ENCODE results near the gene TLL2. TPM values are rescaled to one million over a fixed set of nuclear protein-coding genes. Genes with fewer than 3 reads are reported as not detected.

The TLL2 gene
- polyA plus RNA-seq, 2 of the 4 experiments (the other 2 are of a cell fraction), result 0.08 to 0.13 TPM

DNA sequence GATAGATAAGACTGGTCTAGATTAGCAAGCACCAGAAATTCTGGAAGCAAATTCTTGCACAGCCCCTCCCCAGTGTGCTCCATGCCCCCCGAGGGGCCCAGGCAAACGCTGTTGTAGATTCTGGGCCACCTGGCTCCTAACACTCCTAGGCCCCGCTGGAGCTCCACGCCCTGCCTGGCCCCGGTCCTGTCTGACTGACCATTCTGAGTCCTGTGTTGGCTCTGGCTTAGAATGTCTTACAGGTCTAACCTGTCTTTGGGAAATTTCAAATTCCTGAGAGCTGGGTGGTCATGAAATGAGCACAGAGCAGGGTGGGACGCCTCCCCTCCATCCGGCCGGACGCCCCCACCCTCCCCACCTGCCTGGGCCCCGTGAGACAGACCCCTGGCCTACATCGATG, 142.4 kb downstream of the TLL2 start:
- TF ChIP-seq RNF2 (IDR thresholded peaks at IDR 0.05; ENCODE audit: borderline replicate concordance, low read depth) (no peak), RARB (CRISPR knock-in tag; IDR thresholded peaks at IDR 0.05) (no peak), KDM5A (IDR thresholded peaks at IDR 0.05) (no peak), HOXB13 (CRISPR knock-in tag; IDR thresholded peaks at IDR 0.05; ENCODE audit: low read depth) (no peak), ZNF302 (CRISPR knock-in tag; IDR thresholded peaks at IDR 0.05) (no peak), RCOR1 (IDR thresholded peaks at IDR 0.05; ENCODE audit: low read depth, low read length) (no peak), POLR2AphosphoS2 (conservative IDR thresholded peaks at IDR 0.05; ENCODE audit: low read length) (no peak), CHD2 (IDR thresholded peaks at IDR 0.05; ENCODE audit: low read length, partially characterized antibody) (no peak)
- TF ChIP-seq, protein P1, sequence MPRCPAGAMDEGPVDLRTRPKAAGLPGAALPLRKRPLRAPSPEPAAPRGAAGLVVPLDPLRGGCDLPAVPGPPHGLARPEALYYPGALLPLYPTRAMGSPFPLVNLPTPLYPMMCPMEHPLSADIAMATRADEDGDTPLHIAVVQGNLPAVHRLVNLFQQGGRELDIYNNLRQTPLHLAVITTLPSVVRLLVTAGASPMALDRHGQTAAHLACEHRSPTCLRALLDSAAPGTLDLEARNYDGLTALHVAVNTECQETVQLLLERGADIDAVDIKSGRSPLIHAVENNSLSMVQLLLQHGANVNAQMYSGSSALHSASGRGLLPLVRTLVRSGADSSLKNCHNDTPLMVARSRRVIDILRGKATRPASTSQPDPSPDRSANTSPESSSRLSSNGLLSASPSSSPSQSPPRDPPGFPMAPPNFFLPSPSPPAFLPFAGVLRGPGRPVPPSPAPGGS (IDR thresholded peaks at IDR 0.05), result no peak
- peaks cover 13% of the 10 kb centered on the region; the same call in 1 of the 3 replicates for H3K4me1 ChIP-seq
- no peak overlapping the region for H3K27ac ChIP-seq
- 89% methylated on average over 11 of the region's 11 CpGs for WGBS (ENCODE audit: missing lambda C conversion rate)
- DNase-seq (ENCODE audit: low read depth in 1 of 2, low spot score in 1 of 2) (no peak), FAIRE-seq (no peak), ATAC-seq (no peak)
- ChIA-PET CTCF (interaction anchor here (0.6 to 3.3 kb wide), 24 partner anchors 8 to 839 kb away, joined by 3 to 17 read pairs (median 8); partner anchors contain the start of genes OPALIN and TLL2), POLR2A (no interaction called here)
- H3K4me3 ChIP-seq, result no peak overlapping the region
- H3K4me2 ChIP-seq, result no peak overlapping the region
- H3K9me3 ChIP-seq, result no peaks in the 10 kb centered on the region

DNA sequence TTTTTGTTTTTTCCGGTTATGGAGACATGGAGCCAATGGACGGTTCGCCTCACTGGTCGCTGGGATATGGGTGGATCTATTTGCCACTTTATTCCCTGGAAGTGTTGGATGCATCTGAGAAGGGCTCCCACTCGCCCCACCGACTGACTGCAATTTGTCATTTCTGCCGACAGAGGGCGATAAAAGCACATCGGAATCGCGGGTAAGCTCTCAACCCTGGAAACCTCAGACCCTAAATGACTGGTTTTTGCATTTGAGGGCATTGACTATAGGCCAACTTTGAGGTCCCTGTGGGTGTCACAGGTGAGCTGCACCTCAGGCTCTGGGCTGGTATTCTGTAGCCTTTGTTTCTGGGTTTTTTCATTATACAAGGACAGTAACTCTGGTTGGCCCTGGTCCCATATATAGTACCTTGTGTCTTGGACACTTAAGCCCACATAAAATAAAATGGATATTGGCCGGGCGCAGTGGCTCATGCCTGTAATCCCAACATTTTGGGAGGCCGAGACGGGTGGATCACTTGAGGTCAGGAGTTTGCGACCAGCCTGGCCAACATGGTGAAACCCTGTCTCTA, 143.1 kb downstream of the TLL2 start:
- Histone ChIP-seq H3K4me1 (peaks cover 13% of the 10 kb centered on the region; the same call in 1 of the 3 replicates), H3K9me3 (no peaks in the 10 kb centered on the region), H3K4me3 (peak overlapping the region; percentile 29; the same call in 1 of the 3 replicates), H3K27ac (no peak overlapping the region), H3K4me2 (peak overlapping the region; percentile 90)
- DNase-seq (ENCODE audit: low read depth in 1 of 2, low spot score in 1 of 2), result peak; percentile 62 to 76
- 17% methylated on average over 16 of the region's 16 CpGs for WGBS (ENCODE audit: missing lambda C conversion rate)
- peak; percentile 82 for TF ChIP-seq CTCF (IDR thresholded peaks at IDR 0.05)
- TF ChIP-seq RAD21 (conservative IDR thresholded peaks at IDR 0.05 in 1 of 2, IDR thresholded peaks at IDR 0.05 in 1 of 2), result peak; percentile 54 to 60; a peak in 4 of 5 replicates
- TF ChIP-seq ATOH8 (CRISPR knock-in tag; IDR thresholded peaks at IDR 0.05; ENCODE audit: low read depth), result no peak
- no peak for TF ChIP-seq CHD2 (IDR thresholded peaks at IDR 0.05; ENCODE audit: low read length, partially characterized antibody)
- TF ChIP-seq FOSL2 (IDR thresholded peaks at IDR 0.05), result no peak
- no peak for TF ChIP-seq FOSL2 (CRISPR knock-in tag; IDR thresholded peaks at IDR 0.05)
- CTCF ChIA-PET, result interaction anchor here (0.6 to 3.3 kb wide), 39 partner anchors 9 to 827 kb away, joined by 3 to 17 read pairs (median 4); partner anchors contain the start of genes ALDH18A1, OPALIN and TLL2
- no peak for FAIRE-seq
- POLR2A ChIA-PET, result no interaction called here
- ATAC-seq, result peak; percentile 41 to 80; a peak in 5 of 6 replicates

GRCh38 chr10:96369890-96370583, 143.7 kb downstream of the TLL2 start:
- DNase-seq (ENCODE audit: low read depth in 1 of 2, low spot score in 1 of 2) (peak; percentile 48 to 57), FAIRE-seq (no peak), ATAC-seq (peak; percentile 82)
- CTCF ChIA-PET, result interaction anchor here (0.6 to 3.3 kb wide), 36 partner anchors 8 to 971 kb away, joined by 3 to 17 read pairs (median 5); partner anchors contain the start of genes ALDH18A1, OPALIN and TLL2
- POLR2A ChIA-PET, result no interaction called here
- H3K4me3 ChIP-seq, result peak overlapping the region; percentile 29
- TF ChIP-seq CHD4 (IDR thresholded peaks at IDR 0.05; ENCODE audit: borderline replicate concordance) (no peak), MAFK (IDR thresholded peaks at IDR 0.05; ENCODE audit: partially characterized antibody) (no peak), ELK1 (IDR thresholded peaks at IDR 0.05; ENCODE audit: low read depth, low read length) (no peak)
- H3K27ac ChIP-seq, result peak overlapping the region; percentile 7 to 66; a peak in 3 of 6 replicates
- 21% methylated on average over 38 of the region's 38 CpGs for WGBS (ENCODE audit: missing lambda C conversion rate)
- H3K4me1 ChIP-seq, result peaks cover 13% of the 10 kb centered on the region; the same call in 1 of the 3 replicates
- H3K9me3 ChIP-seq, result no peaks in the 10 kb centered on the region
- peak overlapping the region; percentile 90 for H3K4me2 ChIP-seq
